ENCODE measurements around the gene ETV3L.

ETV3L gene

GRCh38 chr1:157099633-157100009 is at the start of gene ETV3L:
Gene ETV3L, minus strand, starts transcription at chr1:157099808. Its CDS starts 285 bp downstream, at chr1:157099523.
- DNase-seq: no peak

DNA sequence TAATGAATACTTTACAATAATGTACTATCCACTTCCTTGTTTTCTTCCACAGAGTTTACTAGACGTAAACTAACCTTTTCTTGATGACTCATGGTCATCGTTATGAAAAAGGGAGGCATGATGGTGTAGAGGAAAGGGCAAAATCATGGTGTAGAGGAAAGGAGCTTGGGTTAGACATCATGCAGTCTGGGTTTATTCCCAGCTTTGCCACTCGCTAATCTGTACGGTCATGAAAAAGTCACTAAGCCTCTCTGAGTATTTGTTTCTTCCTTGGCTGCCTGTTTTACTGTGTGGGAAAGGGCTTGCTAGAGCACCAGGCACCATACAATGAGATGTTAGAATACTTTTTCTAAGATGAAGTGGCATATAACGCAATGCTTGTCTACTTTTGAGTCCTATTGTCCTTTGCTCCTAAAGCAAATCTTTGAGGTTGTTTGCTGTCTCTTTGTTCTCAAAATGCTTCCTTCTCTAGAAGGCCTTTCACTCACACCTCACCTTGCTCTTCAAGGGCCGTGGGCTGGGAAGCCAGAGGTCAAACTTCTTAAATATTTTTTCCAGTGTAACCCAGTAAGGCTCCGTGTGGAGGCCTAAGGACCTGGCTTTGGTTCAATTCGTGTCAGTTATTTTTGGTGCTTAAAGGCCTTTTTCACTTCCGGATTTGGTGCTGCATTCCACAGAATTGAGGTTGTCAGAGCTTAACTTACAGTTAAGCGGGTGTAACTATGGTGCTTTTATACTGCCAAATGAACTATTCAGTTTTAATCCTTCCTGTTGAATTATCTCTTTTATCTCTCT is 48.5 kb upstream of the ETV3L start:
- DNase-seq: no peak

DNA sequence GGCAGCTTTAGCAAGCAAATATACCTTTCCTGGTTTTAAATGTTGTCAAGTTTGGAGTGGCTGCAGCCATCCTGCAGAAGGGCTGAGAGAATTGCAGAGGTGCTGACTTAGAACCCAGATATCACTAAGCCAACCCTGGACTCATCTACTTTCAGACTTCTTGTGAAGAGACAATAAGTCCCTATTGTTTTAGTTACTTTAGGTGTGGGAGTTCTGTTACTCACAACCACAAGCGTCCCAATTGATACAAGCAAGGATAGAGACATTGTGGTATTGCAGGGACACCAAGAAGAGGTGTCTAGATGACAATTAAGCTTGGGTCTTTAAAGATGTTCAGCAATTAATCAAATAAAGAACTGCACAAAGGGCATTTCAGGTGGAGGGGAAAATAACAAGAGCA is 47.4 kb upstream of the ETV3L start:
- no peak for DNase-seq

DNA sequence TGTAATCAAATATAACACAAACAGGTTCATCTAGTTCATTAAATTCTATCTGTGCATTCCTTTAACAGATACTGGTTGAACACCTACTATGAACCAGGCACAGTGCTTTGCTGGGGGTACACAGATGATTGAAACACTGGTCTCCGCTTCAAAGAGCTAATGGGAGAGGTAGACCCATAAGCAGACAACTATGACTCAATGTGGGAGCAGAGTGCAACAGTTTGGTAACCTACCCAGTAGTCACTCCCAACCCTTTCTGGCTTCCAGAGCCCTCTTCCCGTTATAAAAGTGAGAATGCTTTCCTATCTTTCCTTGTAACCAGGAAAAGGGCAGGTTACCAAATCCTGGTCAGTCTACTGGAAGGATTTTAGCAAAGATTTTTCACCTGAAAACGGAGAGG is 46.6 kb upstream of the ETV3L start:
- DNase-seq: no peak

GRCh38 chr1:157145076-157145475 is 45.5 kb upstream of the ETV3L start:
- DNase-seq: no peak

DNA sequence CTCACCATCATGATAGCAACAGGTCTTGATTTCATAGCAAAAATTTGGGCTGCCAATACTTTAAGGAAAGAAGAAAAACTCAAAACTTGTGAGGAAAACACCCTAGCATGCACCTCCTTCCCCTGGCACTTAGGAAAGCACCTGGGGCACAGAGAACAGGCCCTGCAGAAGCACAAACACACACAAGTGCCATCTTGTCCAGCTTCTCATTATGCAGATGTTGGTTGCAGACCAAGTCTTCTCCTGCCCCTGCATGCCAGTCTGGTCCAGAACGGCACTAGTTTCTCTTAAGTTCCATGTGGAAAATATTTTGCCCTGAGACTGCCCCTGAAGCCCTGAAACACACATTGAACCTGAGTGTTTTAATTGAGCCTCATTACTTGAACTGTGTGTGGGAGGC is 44.9 kb upstream of the ETV3L start:
- no peak for DNase-seq

DNA sequence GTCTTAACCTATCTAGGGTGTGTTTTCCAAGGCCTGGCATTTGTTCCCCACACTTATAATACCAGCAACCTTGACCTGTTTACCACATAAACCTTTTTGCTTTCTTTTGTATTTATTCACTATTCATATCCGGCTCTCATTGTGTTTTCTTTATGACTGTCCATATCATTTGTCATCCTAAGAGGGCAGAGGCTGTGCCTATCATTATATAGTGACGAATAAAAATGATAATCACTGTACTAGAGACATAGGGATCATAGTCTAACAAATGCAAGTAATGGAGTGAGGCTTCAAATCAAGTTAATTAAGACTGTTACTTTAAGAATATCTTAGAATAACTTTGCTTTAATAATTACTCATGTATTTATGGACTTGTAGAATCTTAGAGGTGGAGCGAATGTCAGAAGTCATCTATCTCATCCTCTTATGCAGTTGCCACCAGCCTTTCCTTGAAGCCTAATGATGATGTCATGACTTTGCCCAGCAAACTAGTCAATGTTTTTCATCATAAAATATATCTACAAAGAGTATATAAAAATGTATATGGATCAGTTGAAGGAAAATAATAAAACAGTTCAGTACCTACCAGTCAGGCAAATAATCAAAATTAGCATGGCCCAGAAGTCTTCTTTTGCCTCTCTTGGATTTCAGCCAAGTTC is 43.3 kb upstream of the ETV3L start:
- DNase-seq: no peak

- no peak for DNase-seq
These were observed 42.6 kb upstream of the ETV3L start for GRCh38 chr1:157142201-157142600.

DNA sequence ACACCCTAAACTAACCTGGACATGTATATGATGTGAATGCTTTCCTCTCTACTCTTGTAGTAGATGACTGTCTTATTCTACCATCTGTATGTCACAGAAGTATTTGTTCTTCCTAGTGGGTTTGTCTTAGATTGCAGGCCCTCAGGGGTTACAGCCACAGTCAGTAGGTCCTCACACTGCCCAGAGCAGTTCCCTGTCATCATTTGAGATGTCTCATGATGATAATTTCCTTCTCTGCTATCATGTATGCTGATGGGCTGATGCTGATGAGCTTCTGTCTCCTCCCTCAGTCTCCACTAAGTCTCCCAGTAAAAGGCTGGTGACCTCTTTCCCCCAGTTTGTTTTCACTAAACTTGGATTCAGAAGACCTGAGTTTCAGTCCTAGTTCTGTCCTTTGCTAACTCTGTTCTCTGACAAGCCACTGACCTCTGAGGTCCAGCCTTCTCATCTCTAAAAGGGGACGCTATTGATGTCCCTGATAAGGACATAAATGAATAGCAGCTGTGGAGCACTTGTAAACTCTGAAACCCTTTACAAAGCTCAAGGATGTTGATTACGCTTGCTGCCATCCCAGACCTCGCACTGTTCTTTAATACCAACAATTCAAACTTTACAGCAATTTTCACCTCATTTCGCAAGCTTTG is 41.7 kb upstream of the ETV3L start:
- no peak for DNase-seq

GRCh38 chr1:157140063-157140588 is 40.5 kb upstream of the ETV3L start:
- DNase-seq: no peak

- no peak for DNase-seq
These were observed 39.6 kb upstream of the ETV3L start for GRCh38 chr1:157139052-157139715.

DNA sequence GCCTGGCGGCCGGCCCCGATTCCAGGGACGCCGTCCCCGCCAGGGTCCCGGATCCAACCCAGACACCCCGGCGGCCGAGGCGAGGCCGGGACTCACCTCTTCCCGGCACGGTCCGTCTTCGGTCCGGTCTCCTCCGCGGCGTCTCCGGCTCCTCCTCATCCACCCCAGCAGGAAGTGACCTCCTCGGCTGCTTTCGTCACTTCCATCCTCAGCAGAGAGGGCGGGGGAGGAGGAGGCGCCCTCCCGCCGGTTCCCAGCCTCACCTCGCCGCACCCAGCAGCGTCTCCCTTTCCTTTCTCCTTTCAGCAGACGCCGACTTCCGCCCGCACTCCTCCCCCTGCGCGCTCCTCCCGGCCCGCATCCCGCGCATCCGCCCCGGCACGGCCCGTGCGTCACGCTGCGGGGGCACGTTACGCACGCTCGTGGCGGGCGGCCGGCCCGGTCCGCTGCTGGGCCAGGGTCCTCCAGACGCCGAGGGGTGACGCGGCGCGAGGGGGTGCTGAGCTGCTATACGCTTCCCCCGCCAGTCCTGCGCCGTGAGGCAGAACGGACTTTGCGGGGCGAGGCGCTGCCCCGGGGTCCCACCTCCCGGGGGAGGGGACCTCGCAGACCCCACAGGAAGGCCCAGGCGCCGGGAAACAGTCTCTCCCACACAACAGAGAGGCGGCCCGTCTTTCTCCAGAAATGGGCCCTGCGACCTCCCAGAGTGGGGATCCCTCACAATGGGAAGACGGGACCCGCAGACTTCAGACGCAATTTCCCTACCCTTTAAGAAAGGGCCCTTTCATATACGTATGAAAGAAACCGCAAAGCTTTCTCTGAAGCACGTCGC is 38.8 kb upstream of the ETV3L start, which contains the start of gene ETV3:
TSS of gene ETV3 (minus strand) at position 176 of the 832 bp plus-strand sequence. CDS start 2,043 bp downstream, outside the sequence.
- DNase-seq: peak; percentile 91

DNA sequence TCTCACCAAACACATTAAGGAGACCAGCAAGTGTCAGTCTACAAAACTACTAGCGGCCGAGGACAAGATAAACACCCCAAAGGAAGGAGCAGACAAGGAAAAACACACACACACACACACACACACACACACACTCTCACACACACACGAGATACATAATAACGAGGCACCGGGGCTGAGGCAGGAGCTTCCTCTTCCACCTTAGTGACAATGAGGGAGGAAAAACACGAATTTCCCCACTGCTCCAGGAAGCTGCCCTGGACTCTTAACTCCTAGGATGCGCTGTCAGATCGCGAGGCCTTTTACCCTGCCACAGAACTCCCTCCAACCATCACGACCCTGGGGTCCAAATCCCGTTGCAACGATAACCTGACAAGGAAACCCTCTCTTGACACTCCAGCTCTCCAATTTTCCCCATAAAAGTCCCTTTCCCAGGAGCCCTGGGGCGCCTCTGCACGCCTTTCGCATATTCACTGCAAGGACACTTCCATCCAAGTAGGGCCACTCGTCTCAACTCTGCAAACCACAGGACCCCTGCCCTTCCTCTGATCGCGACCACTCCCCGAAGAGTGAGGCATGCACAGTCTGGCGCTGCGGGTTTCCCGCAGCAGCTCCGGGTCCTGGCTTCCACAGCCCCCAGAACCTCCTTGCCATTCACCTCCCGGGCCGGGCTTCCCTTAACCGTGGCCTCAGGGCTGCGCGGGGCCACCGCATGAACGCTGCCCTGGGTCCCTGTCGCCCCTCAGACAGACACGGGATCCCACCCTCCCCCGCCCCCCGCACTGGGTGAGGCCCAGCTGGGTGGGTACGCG is 38.0 kb upstream of the ETV3L start:
- DNase-seq: no peak

DNA sequence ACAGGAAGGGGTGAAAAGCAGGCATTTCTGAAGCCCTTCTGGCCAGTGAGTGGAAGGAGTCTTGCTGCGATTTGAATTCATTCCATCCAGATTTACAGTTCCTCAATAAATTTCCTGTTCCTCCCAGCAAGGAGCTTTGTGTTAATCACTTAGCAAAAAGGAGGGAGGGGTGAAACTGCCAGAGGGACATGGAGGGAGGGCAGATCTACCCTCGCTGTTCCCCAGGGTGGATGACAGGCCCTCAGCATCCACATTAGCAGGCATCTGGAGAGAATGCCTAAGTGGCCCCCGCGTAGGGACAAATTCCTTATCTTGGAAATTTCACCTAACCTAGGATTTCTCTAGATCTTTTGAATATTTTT is 37.4 kb upstream of the ETV3L start:
- no peak for DNase-seq

GRCh38 chr1:157136133-157136532 is 36.5 kb upstream of the ETV3L start:
- no peak for DNase-seq

GRCh38 chr1:157135646-157136045 is 36.0 kb upstream of the ETV3L start:
- DNase-seq: no peak

DNA sequence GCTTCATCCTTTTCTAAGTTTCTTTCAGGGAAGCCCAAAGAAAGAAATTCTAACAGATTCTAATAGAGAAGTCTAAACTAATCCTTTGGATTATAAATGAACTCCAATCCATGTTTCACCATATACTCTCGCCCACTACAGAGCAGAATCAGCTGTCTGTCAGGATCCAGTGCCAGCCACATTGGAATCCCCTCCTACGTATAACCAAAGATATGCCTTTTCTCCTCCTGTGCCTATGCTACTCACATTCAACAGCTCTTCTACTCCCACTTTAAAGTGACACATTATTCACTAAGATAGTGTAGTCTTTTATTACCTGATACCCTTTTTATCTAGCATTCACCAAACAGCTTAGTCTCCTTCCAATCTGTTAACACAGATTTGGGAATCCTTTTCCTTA is 35.5 kb upstream of the ETV3L start:
- DNase-seq: no peak

GRCh38 chr1:157134442-157134841 is 34.8 kb upstream of the ETV3L start:
- no peak for DNase-seq

- no peak for DNase-seq
These were observed 33.8 kb upstream of the ETV3L start for GRCh38 chr1:157133426-157133825.

DNA sequence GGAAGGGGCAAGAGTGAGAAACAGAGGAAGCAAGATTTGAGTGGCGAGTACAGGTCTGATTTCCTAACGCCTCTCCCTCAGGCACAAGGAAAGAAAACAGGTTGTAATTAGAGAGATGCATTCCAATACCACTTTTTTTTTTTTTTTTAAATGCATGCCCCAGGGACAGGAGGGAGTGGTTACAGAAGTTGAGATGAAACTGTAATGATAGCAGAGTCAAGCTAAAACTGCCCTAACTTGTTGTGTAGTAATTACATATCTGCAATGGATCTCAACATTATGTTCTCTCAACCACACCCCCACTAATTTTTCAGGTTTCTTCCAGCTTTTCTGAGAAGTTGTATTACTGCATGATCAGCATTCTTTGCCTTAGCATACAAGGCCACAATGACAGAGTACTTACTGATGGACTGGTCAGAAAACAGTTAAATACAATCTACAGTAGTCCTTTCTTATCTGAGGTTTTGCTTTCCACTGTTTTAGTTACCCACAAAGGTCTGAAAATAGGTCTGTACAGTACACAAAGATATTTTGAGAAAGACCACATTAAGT is 33.1 kb upstream of the ETV3L start:
- no peak for DNase-seq

- no peak for DNase-seq
These were observed 32.5 kb upstream of the ETV3L start for GRCh38 chr1:157132111-157132510.

Measured in NCI-H2171 treated with DMSO at 0.1 percent for 48 hours (cell line).